Neural cell (in vitro differentiated cells): Measurements from ENCODE around the gene CCL14. TPM values are rescaled to one million over a fixed set of nuclear protein-coding genes. Genes with fewer than 3 reads are reported as not detected.
"Not testable (repeated sequence)": the region's sequence is repeated elsewhere in the genome, so short reads cannot be mapped to it uniquely, and the experiment has no call there.

ENCODE experiments used
- H2AFZ ChIP-seq: fragments of 200-600, 300-800 bp; sonication (generic), shearing (Covaris generic); 2 replicates; pipeline ENCODE4 v1.6.0; 2014; ENCODE audit warnings: low read depth, mild to moderate bottlenecking, antibody characterized with exemption, low read length, moderate library complexity
- H3F3A ChIP-seq: fragments of 200-600 bp; shearing (Covaris generic); 2 replicates; pipeline ENCODE4 v1.6.1; 2016; ENCODE audit warnings: mild to moderate bottlenecking, moderate library complexity, mixed read lengths, antibody characterized with exemption, low read length; ENCODE audit not compliant: insufficient read depth, poor library complexity, severe bottlenecking
- H3K27ac ChIP-seq: fragments of 200-600, 300-800 bp; sonication (generic), shearing (Covaris generic); 2 replicates; pipeline ENCODE4 v1.5.1; 2014; ENCODE audit warnings: mild to moderate bottlenecking, low read length, moderate library complexity
- H3K27me3 ChIP-seq: fragments of 300-800, 200-600 bp; sonication (generic), shearing (Covaris generic); 2 replicates; pipeline ENCODE4 v1.6.0; 2014; ENCODE audit warnings: mild to moderate bottlenecking, low read depth, low read length, moderate library complexity; ENCODE audit not compliant: insufficient read depth
- H3K36me3 ChIP-seq: fragments of 300-800, 200-600 bp; sonication (generic), shearing (Covaris generic); 2 replicates; pipeline ENCODE4 v1.5.1; 2014; ENCODE audit warnings: mild to moderate bottlenecking, antibody characterized with exemption, low read length, moderate library complexity; ENCODE audit not compliant: insufficient read depth
- H3K4me2 ChIP-seq: fragments of 300-800, 200-600 bp; sonication (generic), shearing (Covaris generic); 2 replicates; pipeline ENCODE4 v1.6.0; 2014; ENCODE audit warnings: mild to moderate bottlenecking, low read length
- H3K4me3 ChIP-seq: fragments of 300-800, 200-600 bp; sonication (generic), shearing (Covaris generic); 2 replicates; pipeline ENCODE4 v1.5.1; 2014; ENCODE audit warnings: mild to moderate bottlenecking, low read length, moderate library complexity
- H3K79me2 ChIP-seq: fragments of 200-600 bp; shearing (Covaris generic); replicated peaks from 2 replicates; pipeline ENCODE4 v1.6.0; 2014; ENCODE audit warnings: mild to moderate bottlenecking, low read length, moderate library complexity; ENCODE audit not compliant: insufficient read depth
- H3K9ac ChIP-seq: fragments of 300-800, 200-600 bp; sonication (generic), shearing (Covaris generic); 2 replicates; pipeline ENCODE4 v1.6.1; 2016; ENCODE audit warnings: mild to moderate bottlenecking, low read length, mixed read lengths
- H3K9me2 ChIP-seq: fragments of 200-600 bp; shearing (Covaris generic); 2 replicates; pipeline ENCODE4 v1.6.1; 2016; ENCODE audit warnings: mild to moderate bottlenecking, low read length, mixed read lengths; ENCODE audit not compliant: insufficient read depth
- H3K9me3 ChIP-seq: fragments of 200-600, 300-800 bp; sonication (generic), shearing (Covaris generic); 2 replicates; pipeline ENCODE4 v1.6.1; 2016; ENCODE audit warnings: mild to moderate bottlenecking, mixed run types, low read length, moderate library complexity, mixed read lengths
- H4K20me1 ChIP-seq: fragments of 200-600 bp; shearing (Covaris generic); 2 replicates; pipeline ENCODE4 v1.6.1; 2016; ENCODE audit warnings: mild to moderate bottlenecking, mixed run types; ENCODE audit not compliant: insufficient read depth
- EP300 ChIP-seq: fragments of 450-650 bp; conservative IDR thresholded peaks from 2 replicates; pipeline ENCODE4 v1.6.1; 2014; ENCODE audit warnings: antibody characterized with exemption, mild to moderate bottlenecking, moderate library complexity; ENCODE audit not compliant: poor library complexity, severe bottlenecking
- EZH2 ChIP-seq: fragments of 200-600, 300-800 bp; shearing (Covaris generic), sonication (generic); IDR thresholded peaks from 2 replicates; pipeline ENCODE4 v1.6.1; 2014; ENCODE audit warnings: antibody characterized with exemption, low read length, borderline replicate concordance, mild to moderate bottlenecking; ENCODE audit not compliant: insufficient read depth, poor library complexity, severe bottlenecking
- MXI1 ChIP-seq: fragments of 450-650 bp; conservative IDR thresholded peaks from 2 replicates; pipeline ENCODE4 v1.6.1; 2014; ENCODE audit warnings: antibody characterized with exemption, mild to moderate bottlenecking; ENCODE audit not compliant: poor library complexity, severe bottlenecking
- POLR2AphosphoS5 ChIP-seq: IDR thresholded peaks from 2 replicates; pipeline ENCODE4 v1.6.1; 2012
- TAF1 ChIP-seq: IDR thresholded peaks from 2 replicates; pipeline ENCODE4 v1.6.1; 2012; ENCODE audit warnings: low read depth
- polyA plus RNA-seq: library from polyadenylated mRNA; depleted of rRNA; stranded (reverse); fragments of >200 nt; gene quantifications from 2 replicates; pipeline ENCODE4 v1.2.3, GENCODE V29; 2014
- TF ChIP-seq, protein P1 (sequence below): IDR thresholded peaks from 2 replicates; pipeline ENCODE4 v1.6.1; 2012; ENCODE audit warnings: borderline replicate concordance
- TF ChIP-seq, protein P2 (sequence below): fragments of 450-650 bp; IDR thresholded peaks from 2 replicates; pipeline ENCODE4 v1.5.1; 2014; ENCODE audit warnings: antibody characterized with exemption, mild to moderate bottlenecking, moderate library complexity; ENCODE audit not compliant: poor library complexity, severe bottlenecking

Gene CCL14
- polyA plus RNA-seq, 1 donor from 2014 or later, result not detected

DNA sequence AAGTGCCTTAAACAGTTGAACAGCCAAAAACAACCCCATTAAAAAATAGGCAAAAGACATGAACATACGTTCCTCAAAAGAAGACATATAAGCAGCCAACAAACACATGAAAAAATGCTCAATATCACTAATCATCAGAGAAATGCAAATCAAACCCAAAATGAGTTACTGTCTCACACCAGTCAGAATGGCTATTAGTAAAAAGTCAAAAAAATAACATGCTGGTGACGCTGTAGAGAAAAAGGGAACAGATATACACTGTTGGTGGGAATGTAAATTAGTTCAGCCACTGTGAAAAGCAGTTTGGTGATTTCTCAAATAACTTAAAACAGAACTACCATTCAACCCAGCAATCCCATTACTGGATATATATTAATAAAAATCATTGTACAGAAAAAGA lies 8.8 kb upstream of the CCL14 start:
- H2AFZ ChIP-seq, H3K36me3 ChIP-seq: not testable (repeated sequence)

DNA sequence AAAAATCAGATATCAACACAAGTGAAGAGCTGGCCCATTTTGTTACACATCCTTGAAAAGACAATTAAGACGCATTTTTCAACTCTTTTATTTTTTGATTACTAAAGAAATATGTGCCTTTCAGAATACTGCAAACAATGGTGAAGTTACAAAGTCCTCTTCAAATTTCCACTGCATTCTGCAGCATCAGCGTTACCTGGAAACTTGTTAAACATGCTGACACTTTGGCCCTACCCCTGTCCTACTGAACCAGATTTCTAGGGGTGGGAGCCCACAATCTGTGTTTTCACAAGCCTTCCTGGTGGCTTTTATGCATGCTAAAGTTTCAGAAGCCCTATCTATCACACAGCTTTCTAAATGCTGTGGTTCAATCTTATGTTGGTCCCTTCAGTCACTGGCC lies 4.5 kb upstream of the CCL14 start:
- H3K4me3 ChIP-seq, result no peak overlapping the region
- no peaks in the 10 kb centered on the region for H4K20me1 ChIP-seq
- no peak overlapping the region for H2AFZ ChIP-seq
- H3K27me3 ChIP-seq, result no peaks in the 10 kb centered on the region
- no peak overlapping the region for H3K27ac ChIP-seq
- no peak overlapping the region for H3K9ac ChIP-seq
- H3F3A ChIP-seq, result no peaks in the 10 kb centered on the region
- H3K9me3 ChIP-seq, result peaks cover 5% of the 10 kb centered on the region
- no peak overlapping the region for H3K4me2 ChIP-seq
- no peaks in the 10 kb centered on the region for H3K36me3 ChIP-seq
- TF ChIP-seq, protein P1, sequence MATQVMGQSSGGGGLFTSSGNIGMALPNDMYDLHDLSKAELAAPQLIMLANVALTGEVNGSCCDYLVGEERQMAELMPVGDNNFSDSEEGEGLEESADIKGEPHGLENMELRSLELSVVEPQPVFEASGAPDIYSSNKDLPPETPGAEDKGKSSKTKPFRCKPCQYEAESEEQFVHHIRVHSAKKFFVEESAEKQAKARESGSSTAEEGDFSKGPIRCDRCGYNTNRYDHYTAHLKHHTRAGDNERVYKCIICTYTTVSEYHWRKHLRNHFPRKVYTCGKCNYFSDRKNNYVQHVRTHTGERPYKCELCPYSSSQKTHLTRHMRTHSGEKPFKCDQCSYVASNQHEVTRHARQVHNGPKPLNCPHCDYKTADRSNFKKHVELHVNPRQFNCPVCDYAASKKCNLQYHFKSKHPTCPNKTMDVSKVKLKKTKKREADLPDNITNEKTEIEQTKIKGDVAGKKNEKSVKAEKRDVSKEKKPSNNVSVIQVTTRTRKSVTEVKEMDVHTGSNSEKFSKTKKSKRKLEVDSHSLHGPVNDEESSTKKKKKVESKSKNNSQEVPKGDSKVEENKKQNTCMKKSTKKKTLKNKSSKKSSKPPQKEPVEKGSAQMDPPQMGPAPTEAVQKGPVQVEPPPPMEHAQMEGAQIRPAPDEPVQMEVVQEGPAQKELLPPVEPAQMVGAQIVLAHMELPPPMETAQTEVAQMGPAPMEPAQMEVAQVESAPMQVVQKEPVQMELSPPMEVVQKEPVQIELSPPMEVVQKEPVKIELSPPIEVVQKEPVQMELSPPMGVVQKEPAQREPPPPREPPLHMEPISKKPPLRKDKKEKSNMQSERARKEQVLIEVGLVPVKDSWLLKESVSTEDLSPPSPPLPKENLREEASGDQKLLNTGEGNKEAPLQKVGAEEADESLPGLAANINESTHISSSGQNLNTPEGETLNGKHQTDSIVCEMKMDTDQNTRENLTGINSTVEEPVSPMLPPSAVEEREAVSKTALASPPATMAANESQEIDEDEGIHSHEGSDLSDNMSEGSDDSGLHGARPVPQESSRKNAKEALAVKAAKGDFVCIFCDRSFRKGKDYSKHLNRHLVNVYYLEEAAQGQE, result no peak
- no peak for TF ChIP-seq MXI1
- H3K9me2 ChIP-seq, result no peaks in the 10 kb centered on the region
- no peaks in the 10 kb centered on the region for H3K79me2 ChIP-seq

More for the DNA sequence above, 8.8 kb upstream of the CCL14 start:
- not testable (repeated sequence) for H3K9me3 ChIP-seq, H3K4me2 ChIP-seq, H4K20me1 ChIP-seq, H3K9me2 ChIP-seq, H3K27me3 ChIP-seq, H3K79me2 ChIP-seq, H3K4me3 ChIP-seq, H3K9ac ChIP-seq, H3F3A ChIP-seq, H3K27ac ChIP-seq

DNA sequence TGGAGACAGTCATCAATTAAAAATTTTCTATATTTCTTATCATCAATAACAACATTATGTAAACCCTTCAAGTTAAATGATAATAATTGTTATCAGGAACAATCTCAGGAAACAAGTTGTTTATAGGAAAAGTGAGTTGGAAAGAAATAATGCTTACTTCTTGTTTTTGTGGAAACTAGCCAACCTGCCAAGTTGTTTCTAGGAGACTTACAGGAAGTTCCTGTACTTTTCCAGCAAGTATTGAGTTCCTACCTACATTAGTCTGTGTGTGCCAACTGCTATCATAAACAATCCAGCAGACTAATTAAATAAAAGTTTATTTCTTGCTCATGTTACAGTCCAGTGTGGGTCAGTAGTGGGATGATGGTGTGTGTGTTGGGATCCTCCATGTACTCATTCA lies 1.6 kb upstream of the CCL14 start:
- H3K9me2 ChIP-seq, result no peaks in the 10 kb centered on the region
- H3K9ac ChIP-seq, result no peak overlapping the region
- no peak overlapping the region for H3K4me2 ChIP-seq
- H3K27me3 ChIP-seq, result no peaks in the 10 kb centered on the region
- no peak overlapping the region for H2AFZ ChIP-seq
- no peaks in the 10 kb centered on the region for H3K36me3 ChIP-seq
- H3K27ac ChIP-seq, result no peak overlapping the region
- H3K9me3 ChIP-seq, result peaks cover 5% of the 10 kb centered on the region
- H4K20me1 ChIP-seq, result no peaks in the 10 kb centered on the region
- TF ChIP-seq, protein P1, result no peak
- TF ChIP-seq EZH2 (no peak), POLR2AphosphoS5 (no peak), TAF1 (no peak), MXI1 (no peak), EP300 (no peak)
- TF ChIP-seq, protein P2, sequence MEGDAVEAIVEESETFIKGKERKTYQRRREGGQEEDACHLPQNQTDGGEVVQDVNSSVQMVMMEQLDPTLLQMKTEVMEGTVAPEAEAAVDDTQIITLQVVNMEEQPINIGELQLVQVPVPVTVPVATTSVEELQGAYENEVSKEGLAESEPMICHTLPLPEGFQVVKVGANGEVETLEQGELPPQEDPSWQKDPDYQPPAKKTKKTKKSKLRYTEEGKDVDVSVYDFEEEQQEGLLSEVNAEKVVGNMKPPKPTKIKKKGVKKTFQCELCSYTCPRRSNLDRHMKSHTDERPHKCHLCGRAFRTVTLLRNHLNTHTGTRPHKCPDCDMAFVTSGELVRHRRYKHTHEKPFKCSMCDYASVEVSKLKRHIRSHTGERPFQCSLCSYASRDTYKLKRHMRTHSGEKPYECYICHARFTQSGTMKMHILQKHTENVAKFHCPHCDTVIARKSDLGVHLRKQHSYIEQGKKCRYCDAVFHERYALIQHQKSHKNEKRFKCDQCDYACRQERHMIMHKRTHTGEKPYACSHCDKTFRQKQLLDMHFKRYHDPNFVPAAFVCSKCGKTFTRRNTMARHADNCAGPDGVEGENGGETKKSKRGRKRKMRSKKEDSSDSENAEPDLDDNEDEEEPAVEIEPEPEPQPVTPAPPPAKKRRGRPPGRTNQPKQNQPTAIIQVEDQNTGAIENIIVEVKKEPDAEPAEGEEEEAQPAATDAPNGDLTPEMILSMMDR, result no peak
- H3F3A ChIP-seq, result no peaks in the 10 kb centered on the region
- no peak overlapping the region for H3K4me3 ChIP-seq
- H3K79me2 ChIP-seq, result no peaks in the 10 kb centered on the region
